ENCODE data around the gene CCDC85C. TPM values are rescaled to one million over a fixed set of nuclear protein-coding genes. Genes with fewer than 3 reads are reported as not detected.

CCDC85C gene
- total RNA-seq, 1 experiment from 2014 or later = 42.3 TPM

DNA sequence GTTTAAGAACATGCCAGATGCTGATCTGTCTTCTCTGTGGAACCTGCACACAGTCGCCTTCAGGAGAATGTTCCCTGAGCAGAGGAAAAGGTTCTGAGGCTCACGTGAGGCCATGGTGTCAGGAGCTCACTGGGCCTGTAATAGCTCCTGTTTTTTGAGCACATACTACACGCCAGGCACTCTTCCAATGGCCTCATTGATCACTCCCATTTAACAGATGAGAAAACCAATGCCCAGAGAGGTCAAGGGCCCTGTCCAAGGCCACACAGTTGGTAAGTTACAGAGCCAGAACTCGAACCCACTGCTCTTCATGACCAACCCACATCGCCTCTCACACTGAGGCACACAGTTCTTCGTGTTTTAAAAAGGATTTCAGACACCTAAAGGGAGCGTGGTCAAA, 33.6 kb upstream of the CCDC85C start:
- no peaks in the 10 kb centered on the region for H3K36me3 ChIP-seq (ENCODE audit: control insufficient read depth in 1 of 2, insufficient read depth in 2 of 2, low read length in 2 of 2)
- no peaks in the 10 kb centered on the region for H3K79me2 ChIP-seq (ENCODE audit: insufficient read depth, low read length)
- no peak overlapping the region for H2AFZ ChIP-seq (ENCODE audit: low read depth, low read length, poor library complexity, severe bottlenecking)
- BruUV-seq (replicated peaks) = no TSS peak
- ChIA-PET CTCF (no interaction called here), POLR2A (no interaction called here), RAD21 (ENCODE audit: low non-redundant PET in 1 of 2, low total read pairs in 2 of 2, uncharacterized antibody in 2 of 2, unreplicated experiment in 2 of 2) (no interaction called here)
- H3K27me3 ChIP-seq (ENCODE audit: insufficient read depth, low read length) = no peaks in the 10 kb centered on the region
- no peak overlapping the region for H3K4me2 ChIP-seq (ENCODE audit: low read length)
- no peak overlapping the region for H3K4me3 ChIP-seq (replicated peaks in 1 of 2; ENCODE audit: low read depth in 1 of 2, low read length in 2 of 2)
- intact Hi-C loops (cut with micrococcal nuclease) = no loop called here
- ATAC-seq (no peak), DNase-seq (ENCODE audit: low read depth, low spot score) (no peak)
- H3K4me1 ChIP-seq (ENCODE audit: control insufficient read depth in 1 of 2, insufficient read depth in 2 of 2, low read length in 2 of 2) = no peaks in the 10 kb centered on the region
- H3K27ac ChIP-seq (ENCODE audit: low read depth, low read length) = no peak overlapping the region
- H3K9me2 ChIP-seq (ENCODE audit: insufficient read depth) = no peaks in the 10 kb centered on the region
- TF ChIP-seq, protein P1, sequence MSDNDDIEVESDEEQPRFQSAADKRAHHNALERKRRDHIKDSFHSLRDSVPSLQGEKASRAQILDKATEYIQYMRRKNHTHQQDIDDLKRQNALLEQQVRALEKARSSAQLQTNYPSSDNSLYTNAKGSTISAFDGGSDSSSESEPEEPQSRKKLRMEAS (IDR thresholded peaks at IDR 0.05) = no peak
- TF ChIP-seq ELF1 (IDR thresholded peaks at IDR 0.05; ENCODE audit: borderline replicate concordance, low read depth) = no peak
- TF ChIP-seq EZH2phosphoT487 (IDR thresholded peaks at IDR 0.05; ENCODE audit: borderline replicate concordance) = no peak
- TF ChIP-seq, protein P2, sequence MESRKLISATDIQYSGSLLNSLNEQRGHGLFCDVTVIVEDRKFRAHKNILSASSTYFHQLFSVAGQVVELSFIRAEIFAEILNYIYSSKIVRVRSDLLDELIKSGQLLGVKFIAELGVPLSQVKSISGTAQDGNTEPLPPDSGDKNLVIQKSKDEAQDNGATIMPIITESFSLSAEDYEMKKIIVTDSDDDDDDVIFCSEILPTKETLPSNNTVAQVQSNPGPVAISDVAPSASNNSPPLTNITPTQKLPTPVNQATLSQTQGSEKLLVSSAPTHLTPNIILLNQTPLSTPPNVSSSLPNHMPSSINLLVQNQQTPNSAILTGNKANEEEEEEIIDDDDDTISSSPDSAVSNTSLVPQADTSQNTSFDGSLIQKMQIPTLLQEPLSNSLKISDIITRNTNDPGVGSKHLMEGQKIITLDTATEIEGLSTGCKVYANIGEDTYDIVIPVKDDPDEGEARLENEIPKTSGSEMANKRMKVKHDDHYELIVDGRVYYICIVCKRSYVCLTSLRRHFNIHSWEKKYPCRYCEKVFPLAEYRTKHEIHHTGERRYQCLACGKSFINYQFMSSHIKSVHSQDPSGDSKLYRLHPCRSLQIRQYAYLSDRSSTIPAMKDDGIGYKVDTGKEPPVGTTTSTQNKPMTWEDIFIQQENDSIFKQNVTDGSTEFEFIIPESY (IDR thresholded peaks at IDR 0.05; ENCODE audit: extremely low read depth, insufficient replicate concordance, low read length) = no peak
- TF ChIP-seq, protein P3, sequence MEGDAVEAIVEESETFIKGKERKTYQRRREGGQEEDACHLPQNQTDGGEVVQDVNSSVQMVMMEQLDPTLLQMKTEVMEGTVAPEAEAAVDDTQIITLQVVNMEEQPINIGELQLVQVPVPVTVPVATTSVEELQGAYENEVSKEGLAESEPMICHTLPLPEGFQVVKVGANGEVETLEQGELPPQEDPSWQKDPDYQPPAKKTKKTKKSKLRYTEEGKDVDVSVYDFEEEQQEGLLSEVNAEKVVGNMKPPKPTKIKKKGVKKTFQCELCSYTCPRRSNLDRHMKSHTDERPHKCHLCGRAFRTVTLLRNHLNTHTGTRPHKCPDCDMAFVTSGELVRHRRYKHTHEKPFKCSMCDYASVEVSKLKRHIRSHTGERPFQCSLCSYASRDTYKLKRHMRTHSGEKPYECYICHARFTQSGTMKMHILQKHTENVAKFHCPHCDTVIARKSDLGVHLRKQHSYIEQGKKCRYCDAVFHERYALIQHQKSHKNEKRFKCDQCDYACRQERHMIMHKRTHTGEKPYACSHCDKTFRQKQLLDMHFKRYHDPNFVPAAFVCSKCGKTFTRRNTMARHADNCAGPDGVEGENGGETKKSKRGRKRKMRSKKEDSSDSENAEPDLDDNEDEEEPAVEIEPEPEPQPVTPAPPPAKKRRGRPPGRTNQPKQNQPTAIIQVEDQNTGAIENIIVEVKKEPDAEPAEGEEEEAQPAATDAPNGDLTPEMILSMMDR (IDR thresholded peaks at IDR 0.05 in 2 of 3, conservative IDR thresholded peaks at IDR 0.05 in 1 of 3; ENCODE audit: borderline replicate concordance in 1 of 3, insufficient read depth in 1 of 3, low read depth in 2 of 3, low read length in 2 of 3) = no peak
- no peak for TF ChIP-seq CEBPB (IDR thresholded peaks at IDR 0.05; ENCODE audit: low read depth)
- TF ChIP-seq ZNF274 (IDR thresholded peaks at IDR 0.05; ENCODE audit: low read depth, low read length) = no peak
- no peak for TF ChIP-seq YY1 (IDR thresholded peaks at IDR 0.05; ENCODE audit: extremely low read depth, insufficient replicate concordance, low read depth, low read length)
- no peak for TF ChIP-seq RAD21 (IDR thresholded peaks at IDR 0.05; ENCODE audit: low read depth)
- TF ChIP-seq ZFX (IDR thresholded peaks at IDR 0.05) = no peak
- no peak for TF ChIP-seq FOSL1 (IDR thresholded peaks at IDR 0.05; ENCODE audit: low read depth)
- no peak for TF ChIP-seq SRF (IDR thresholded peaks at IDR 0.05; ENCODE audit: low read depth)
- TF ChIP-seq TCF7L2 (IDR thresholded peaks at IDR 0.05; ENCODE audit: borderline replicate concordance, extremely low read depth, insufficient read depth, insufficient read length) = no peak
- no peak for TF ChIP-seq SP1 (IDR thresholded peaks at IDR 0.05; ENCODE audit: low read depth)
- no peak for TF ChIP-seq EGR1 (IDR thresholded peaks at IDR 0.05; ENCODE audit: low read depth)
- no peaks in the 10 kb centered on the region for H3K9me3 ChIP-seq (ENCODE audit: control insufficient read depth in 1 of 2, insufficient read depth in 1 of 2, low read depth in 1 of 2, low read length in 2 of 2)
- H4K20me1 ChIP-seq (ENCODE audit: insufficient read depth) = no peaks in the 10 kb centered on the region
- H3K9ac ChIP-seq (ENCODE audit: low read length) = no peak overlapping the region

Data from HCT116 (cell line).